ENCODE measurements around the gene TESPA1.

DNA sequence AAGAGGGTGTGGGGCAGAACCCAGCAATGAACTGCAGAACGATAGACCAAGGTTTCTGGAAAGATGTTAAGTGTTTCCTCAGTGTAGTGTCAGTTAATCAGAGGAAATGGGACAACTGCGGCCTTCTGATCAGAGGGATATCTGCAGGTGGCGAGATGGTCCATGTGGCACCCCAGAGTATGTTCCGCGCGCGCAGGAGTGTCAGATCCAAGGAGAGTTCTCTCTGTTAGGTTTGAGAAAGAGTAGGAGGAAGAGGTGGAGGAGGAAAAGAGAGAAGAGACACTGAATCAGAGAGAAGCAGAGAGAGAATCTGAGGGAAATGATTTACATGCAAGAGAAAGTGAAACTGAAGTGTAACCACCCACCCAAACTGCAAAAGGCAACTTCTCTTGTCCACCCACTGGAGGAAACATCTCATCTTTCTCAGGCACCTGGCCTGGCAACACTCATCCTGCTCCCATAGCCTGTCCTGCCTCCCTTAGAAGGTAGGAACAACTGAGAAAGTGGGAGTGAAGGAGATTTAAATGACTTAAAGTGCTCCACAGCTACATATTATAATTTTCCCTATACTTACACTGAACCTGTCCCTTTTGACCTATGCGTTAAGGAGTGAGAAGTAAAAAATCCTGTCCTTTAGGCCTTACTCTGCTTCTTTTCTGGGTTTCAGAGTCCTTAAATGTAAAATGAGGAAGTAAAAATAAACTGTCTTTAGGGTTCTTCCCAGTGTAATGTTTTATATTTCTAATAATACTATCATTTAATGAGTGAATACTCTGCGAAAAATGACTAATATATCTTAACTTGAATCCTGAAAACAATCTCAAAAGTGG is 6.8 kb upstream of the TESPA1 start:
- TF ChIP-seq ZZZ3 (IDR thresholded peaks at IDR 0.05) (no peak), LARP7 (IDR thresholded peaks at IDR 0.05) (no peak), NFRKB (IDR thresholded peaks at IDR 0.05; ENCODE audit: low read depth) (no peak), RBM15 (IDR thresholded peaks at IDR 0.05; ENCODE audit: insufficient read depth, low read length) (no peak)
